CD1c-positive myeloid dendritic cell (primary cell): ENCODE data around the gene MCL1.

Source experiments
- DNase-seq: peaks from one replicate; pipeline ENCODE4 v3.0.0-alpha.2; 2016; ENCODE audit errors: extremely low spot score

The MCL1 gene

GRCh38 chr1:150572918-150573647, 6.3 kb downstream of the MCL1 start:
- peak; percentile 66 for DNase-seq

GRCh38 chr1:150568594-150568966, 10.8 kb downstream of the MCL1 start:
- DNase-seq: peak; percentile 38

GRCh38 chr1:150567717-150568593, 11.5 kb downstream of the MCL1 start:
- DNase-seq: peak; percentile 52

DNA sequence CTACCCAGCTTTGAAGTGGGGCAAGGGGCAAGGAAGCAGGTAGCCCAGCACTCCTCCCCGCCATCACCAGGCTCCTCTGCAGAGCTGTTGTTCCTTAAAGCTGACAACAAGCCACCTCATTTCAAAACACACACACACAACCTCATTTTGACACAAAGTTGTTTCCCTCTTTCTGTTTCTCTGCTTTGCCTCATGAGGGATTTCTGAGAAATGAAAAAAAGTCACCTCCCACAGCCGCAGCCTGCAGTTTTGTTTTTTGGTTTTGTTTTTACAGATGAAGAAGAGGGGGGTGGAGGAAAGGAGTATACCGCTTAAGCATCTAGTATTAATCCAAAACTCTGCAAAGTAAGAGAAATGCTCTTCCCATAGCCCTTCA, 12.1 kb downstream of the MCL1 start:
- peak; percentile 92 for DNase-seq

GRCh38 chr1:150566589-150567340, 12.6 kb downstream of the MCL1 start:
- no peak for DNase-seq

GRCh38 chr1:150565240-150565991, 14.0 kb downstream of the MCL1 start:
- peak; percentile 24 for DNase-seq

DNA sequence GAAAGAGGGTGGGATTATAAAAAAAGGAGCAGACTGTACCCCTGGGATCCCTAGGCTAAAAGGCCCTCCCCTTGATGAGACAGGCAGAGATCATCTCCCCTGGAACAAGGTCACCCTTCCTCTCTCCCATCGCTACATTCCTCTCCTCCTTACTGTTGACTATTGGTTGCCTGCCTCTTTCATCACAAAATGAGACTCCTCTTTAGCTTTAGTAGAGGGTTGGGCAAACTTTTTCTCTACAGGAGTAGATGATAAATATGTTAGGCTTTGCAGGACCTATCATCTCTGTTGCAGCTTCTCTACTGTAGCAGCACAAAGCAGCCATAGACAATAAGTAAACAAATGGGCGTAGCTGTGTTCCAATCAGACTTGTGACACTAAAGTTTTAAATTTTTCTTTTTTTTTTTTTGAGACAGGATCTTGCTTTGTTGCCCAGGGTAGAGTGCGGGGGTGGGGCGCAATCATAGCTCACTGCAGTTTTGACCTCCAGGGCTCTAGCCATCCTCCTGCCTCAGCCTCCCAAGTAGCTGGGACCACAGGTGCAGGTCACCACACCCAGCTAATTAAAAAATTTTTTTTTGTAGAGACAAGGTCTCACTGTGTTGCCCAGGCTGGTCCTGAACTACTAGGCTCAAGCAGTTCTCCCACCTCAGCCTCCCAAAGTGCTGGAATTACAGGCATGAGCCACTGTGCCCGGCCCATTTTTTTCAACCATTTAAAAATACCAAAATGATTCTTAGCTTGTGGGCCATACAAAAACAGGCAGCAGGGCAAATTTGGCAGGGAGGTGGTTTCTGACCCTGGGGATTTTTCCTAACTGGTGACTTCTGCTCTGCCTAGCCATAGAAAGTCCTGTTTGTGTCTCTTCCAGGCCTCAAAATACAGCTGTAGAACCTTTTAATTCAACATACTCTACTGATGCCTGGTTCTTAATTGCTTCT, 15.1 kb downstream of the MCL1 start:
- no peak for DNase-seq

DNA sequence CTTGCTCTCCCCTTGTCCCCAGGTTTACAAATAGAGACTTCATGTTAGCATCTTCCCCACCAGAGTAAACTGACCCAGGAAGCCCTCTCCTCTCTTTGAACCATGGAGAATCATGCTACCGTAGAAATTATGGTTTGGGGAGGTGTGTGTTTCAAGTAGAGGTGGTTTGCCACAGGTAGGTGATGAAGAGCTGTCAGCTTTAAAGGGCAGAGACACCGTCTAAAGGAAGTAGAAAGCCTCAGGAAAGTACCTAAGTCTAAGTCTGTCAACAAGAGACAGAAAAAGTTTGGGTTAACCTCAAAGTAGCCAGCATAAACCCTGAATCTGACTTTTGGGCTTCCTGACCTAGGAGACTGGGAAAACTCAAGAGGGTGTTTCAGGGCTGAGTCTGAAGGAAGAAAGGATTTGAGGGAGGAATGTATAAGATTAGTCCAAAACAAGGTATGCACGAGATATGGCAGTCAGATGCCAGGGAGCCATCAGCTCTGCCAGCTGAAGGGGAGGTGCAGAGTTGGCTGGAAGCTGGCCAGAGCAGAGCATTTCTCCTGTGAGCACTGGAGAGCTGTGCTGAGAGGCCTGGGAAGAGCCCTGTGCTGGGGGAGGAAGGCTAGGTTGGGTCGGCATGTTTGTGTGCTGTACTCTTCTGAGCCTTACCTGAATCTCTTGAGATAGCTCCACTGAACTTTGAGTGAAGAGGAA, 15.9 kb downstream of the MCL1 start:
- peak; percentile 43 for DNase-seq

- DNase-seq: peak; percentile 46
Observed at GRCh38 chr1:150562446-150563339, 16.7 kb downstream of the MCL1 start.

DNA sequence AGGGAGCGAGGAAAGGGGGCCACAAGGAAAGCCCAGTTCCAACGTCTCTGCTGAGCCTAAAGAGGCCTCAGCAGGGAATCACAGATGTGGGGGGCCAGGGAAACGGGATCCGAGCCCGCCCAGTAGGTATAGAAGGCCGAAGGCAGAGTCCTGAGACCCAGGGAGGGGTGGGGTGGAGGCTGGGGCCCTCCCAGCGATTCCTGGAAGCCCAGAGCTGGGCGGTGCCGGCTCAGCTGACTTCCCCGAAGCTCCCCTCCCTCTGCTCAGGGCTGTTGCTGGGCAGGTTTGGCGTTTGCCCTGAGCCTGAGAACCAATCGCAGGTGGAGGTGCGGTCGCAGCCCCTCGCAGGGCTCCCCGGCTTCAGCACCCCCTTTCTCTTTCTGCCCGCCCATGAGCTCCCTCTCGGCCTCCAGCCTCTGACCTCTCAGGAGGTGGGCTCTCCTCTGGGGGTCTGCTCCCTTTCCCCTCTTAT, 17.4 kb downstream of the MCL1 start:
- peak; percentile 86 for DNase-seq

GRCh38 chr1:150561254-150561973, 18.0 kb downstream of the MCL1 start:
- DNase-seq: peak; percentile 92

DNA sequence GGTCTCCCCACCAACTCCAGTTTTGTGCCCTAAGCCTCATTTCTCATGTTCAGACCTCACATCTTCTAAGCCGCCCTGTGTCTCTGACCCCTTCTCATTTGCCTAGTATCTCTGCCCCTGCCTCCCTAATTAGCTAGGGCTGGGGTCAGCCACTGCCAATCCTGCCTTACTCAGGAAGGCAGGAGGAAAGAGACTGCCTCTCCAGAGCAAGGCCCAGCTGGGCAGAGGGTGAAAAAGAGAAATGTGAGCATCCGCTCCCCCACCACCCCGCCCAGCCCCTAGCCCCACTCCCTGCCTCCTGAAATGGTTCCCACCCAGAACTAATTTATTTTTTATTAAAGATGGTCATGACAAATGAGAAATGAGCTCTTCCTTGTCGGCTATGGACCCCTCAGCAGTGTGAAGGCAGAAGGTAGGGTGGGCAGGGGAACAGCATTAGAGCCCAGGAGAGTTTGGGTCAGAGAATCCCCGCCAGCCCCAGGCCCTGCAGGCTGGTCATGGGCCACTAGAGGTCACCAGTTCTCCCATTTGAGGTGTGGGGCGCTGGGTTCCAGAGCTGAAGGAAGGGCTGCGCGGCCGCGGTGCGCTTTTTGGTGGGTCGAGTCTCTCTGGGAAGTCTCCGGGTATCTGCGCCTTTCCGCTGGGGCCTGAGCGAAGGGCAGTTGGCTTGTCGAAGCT, 18.7 kb downstream of the MCL1 start:
- peak; percentile 88 for DNase-seq

GRCh38 chr1:150560011-150560438, 19.4 kb downstream of the MCL1 start:
- peak; percentile 79 for DNase-seq

- no peak for DNase-seq
Observed at GRCh38 chr1:150559656-150560010, 19.8 kb downstream of the MCL1 start.

GRCh38 chr1:150558761-150559655, 20.4 kb downstream of the MCL1 start:
- peak; percentile 74 for DNase-seq

DNA sequence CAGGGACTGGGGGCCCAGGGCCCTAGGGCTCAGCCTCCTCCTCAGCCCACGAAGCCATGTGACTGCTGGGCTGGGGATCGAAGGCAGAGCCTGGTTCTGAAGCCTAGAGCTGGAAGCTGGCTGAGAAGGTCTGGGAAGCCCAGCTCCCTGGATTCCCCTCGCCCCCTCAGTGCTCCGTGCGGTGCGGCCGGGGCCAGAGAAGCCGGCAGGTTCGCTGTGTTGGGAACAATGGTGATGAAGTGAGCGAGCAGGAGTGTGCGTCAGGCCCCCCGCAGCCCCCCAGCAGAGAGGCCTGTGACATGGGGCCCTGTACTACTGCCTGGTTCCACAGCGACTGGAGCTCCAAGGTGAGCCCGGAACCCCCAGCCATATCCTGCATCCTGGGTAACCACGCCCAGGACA, 21.1 kb downstream of the MCL1 start:
- DNase-seq: no peak
